GM12878 (cell line): ENCODE results near the gene CHCHD6. TPM values are rescaled to one million over a fixed set of nuclear protein-coding genes. Genes with fewer than 3 reads are reported as not detected.

Source experiments
- ATF2 ChIP-seq: IDR thresholded peaks from 2 replicates; pipeline ENCODE4 v1.6.1; 2012; ENCODE audit warnings: low read length, inconsistent platforms
- ATF7 ChIP-seq: fragments of 450-650 bp; IDR thresholded peaks from 2 replicates; pipeline ENCODE4 v1.6.1; 2016; ENCODE audit warnings: low read depth, mild to moderate bottlenecking
- CEBPB ChIP-seq, 2 experiments: fragments of 150-350 bp in 1 of 2; IDR thresholded peaks; 2 replicates each; pipeline ENCODE4 v1.6.1; 2012 to 2014; ENCODE audit warnings: low read depth in 2 of 2, low read length in 2 of 2, borderline replicate concordance in 1 of 2, inconsistent platforms in 1 of 2
- CHD1 ChIP-seq: IDR thresholded peaks from 2 replicates; pipeline ENCODE4 v1.6.1; 2012; ENCODE audit warnings: low read depth, low read length, improper control_type of control experiment
- EP300 ChIP-seq, 2 experiments: fragments of 150-350 bp in 1 of 2; IDR thresholded peaks; 2 replicates each; pipeline ENCODE4 v1.6.1; 2011 to 2012; ENCODE audit warnings: low read depth in 2 of 2, low read length in 2 of 2, borderline replicate concordance in 1 of 2, improper control_type of control experiment in 1 of 2, inconsistent platforms in 1 of 2; ENCODE audit not compliant: control insufficient read depth in 1 of 2
- IRF4 ChIP-seq: IDR thresholded peaks from 2 replicates; pipeline ENCODE4 v1.6.1; 2011; ENCODE audit warnings: low read depth, low read length
- LARP7 ChIP-seq: fragments of 450-650 bp; IDR thresholded peaks from 2 replicates; pipeline ENCODE4 v1.6.1; 2017; ENCODE audit warnings: mild to moderate bottlenecking
- MXI1 ChIP-seq: fragments of 150-350 bp; IDR thresholded peaks from 2 replicates; pipeline ENCODE4 v1.6.1; 2011; ENCODE audit warnings: low read depth, mild to moderate bottlenecking, inconsistent platforms, low read length, improper control_type of control experiment
- NR2C2 ChIP-seq: IDR thresholded peaks from 2 replicates; pipeline ENCODE4 v1.6.1; 2011; ENCODE audit warnings: borderline replicate concordance, low read depth; ENCODE audit not compliant: control insufficient read depth, insufficient read length
- POU2F2 ChIP-seq: IDR thresholded peaks from 3 replicates; pipeline ENCODE4 v1.6.1; 2011; ENCODE audit warnings: low read depth, mild to moderate bottlenecking, low read length, borderline replicate concordance
- RUNX3 ChIP-seq: IDR thresholded peaks from 2 replicates; pipeline ENCODE4 v1.6.1; 2012; ENCODE audit warnings: low read length, inconsistent platforms
- SRF ChIP-seq, 2 experiments: IDR thresholded peaks; 2 replicates each; pipeline ENCODE4 v1.6.1; 2011; ENCODE audit warnings: low read depth in 2 of 2, low read length in 2 of 2, mild to moderate bottlenecking in 1 of 2, moderate library complexity in 1 of 2
- TARDBP ChIP-seq: IDR thresholded peaks from 2 replicates; pipeline ENCODE4 v1.6.1; 2016; ENCODE audit warnings: borderline replicate concordance
- TCF7 ChIP-seq: IDR thresholded peaks from 2 replicates; pipeline ENCODE4 v1.6.1; 2014; ENCODE audit warnings: antibody characterized with exemption, borderline replicate concordance
- ZBED1 ChIP-seq: IDR thresholded peaks from 2 replicates; pipeline ENCODE4 v1.6.1; 2016; ENCODE audit warnings: borderline replicate concordance
- ZNF24 ChIP-seq: fragments of 450-650 bp; IDR thresholded peaks from 2 replicates; pipeline ENCODE4 v1.6.1; 2017; ENCODE audit warnings: antibody characterized with exemption, mild to moderate bottlenecking
- polyA plus RNA-seq, 11 experiments: library from polyadenylated mRNA; depleted of rRNA in 4 of 11; unstranded in 6 of 11; stranded (reverse) in 5 of 11; fragments of >200 nt; fragmentation: Nextera tagmentation in 4 of 11; fragmentation: Illumina TruSeq in 1 of 11; extraction: Ambion mirVana in 4 of 11; extraction: Trizol in 1 of 11; gene quantifications; 1 replicate in 1 of 11; 2 replicates in 10 of 11; pipeline versions ENCODE4 v1.2.1 to v1.2.3, GENCODE V29; 2011 to 2016; ENCODE audit warnings: inconsistent platforms in 2 of 11, missing spikeins in 2 of 11, low read depth in 1 of 11
- total RNA-seq, 4 experiments: library from RNA; depleted of rRNA in 3 of 4; stranded (reverse); fragments of >200 nt in 3 of 4; fragmentation: Illumina TruSeq in 1 of 4; extraction: Trizol in 1 of 4; gene quantifications; 2 replicates each; pipeline versions ENCODE4 v1.2.1 to v1.2.3, GENCODE V29; 2013 to 2021
- TF ChIP-seq, protein P1 (sequence below): fragments of 450-650 bp; formaldehyde crosslinking; IDR thresholded peaks from 2 replicates; pipeline ENCODE4 v1.4.0; 2022; ENCODE audit warnings: mild to moderate bottlenecking, moderate library complexity
- TF ChIP-seq, protein P2 (sequence below): IDR thresholded peaks from 2 replicates; pipeline ENCODE4 v1.6.1; 2012; ENCODE audit warnings: improper control_type of control experiment, low read depth, low read length; ENCODE audit not compliant: insufficient replicate concordance

Gene CHCHD6
- total and polyA plus RNA-seq, 10 of the 15 experiments (the other 5 are each of a cell fraction or from before 2014, with no cell fraction given) = 2.7 to 16.7 (median 12.3) TPM

DNA sequence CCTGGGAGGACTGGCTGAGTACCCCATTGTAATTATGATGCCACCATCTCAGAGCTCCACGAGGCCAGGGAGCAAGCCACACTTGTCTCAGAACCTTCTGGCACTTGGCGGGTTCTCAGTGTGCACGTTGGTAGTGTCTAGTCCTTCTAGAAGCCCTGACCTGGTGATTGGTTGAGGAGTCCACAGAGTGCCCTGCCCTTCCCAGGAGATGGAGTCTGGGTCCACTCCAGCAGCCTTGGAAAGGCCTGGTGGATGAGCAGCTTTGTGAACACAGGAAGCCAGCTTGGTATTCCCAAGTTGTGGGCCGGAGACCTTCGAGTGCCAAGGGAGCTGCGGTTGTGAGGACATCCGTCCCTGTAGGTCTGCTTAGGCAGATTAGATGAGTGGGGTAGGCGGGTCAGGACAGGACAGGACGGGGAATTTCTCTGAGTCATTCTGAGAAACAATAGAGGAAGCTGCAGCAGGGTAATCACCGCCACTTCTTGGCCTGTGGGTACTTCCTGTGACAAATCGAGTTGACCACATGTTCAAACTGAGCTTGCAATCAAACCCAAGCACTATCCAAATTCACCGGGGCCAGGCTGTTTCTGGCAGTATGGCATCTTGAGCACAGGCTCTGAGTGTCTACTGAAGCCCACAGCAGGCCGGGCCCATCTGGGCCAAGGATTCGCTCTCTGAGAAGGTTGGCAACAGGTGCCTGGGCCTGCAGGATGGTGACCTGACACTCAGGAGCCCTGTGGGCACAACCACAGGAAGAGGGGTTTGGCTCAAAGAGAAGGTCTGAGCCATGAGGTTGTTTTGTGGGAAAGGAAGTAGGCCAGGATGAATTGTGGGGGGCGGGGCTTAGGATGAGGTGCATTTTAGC is 207.4 kb downstream of the CHCHD6 start (continued):
- TF ChIP-seq MXI1 = peak; percentile 72; the same call in 1 of the 2 replicates
- TF ChIP-seq TCF7 = no peak
- no peak for TF ChIP-seq NR2C2
- TF ChIP-seq LARP7 = peak; percentile 13; the same call in 1 of the 2 replicates
- TF ChIP-seq CEBPB (IDR thresholded peaks at IDR 0.05; ENCODE audit: borderline replicate concordance in 1 of 2, low read depth in 2 of 2, low read length in 2 of 2) = no peak
- TF ChIP-seq EP300 (IDR thresholded peaks at IDR 0.05; ENCODE audit: borderline replicate concordance in 1 of 2, control insufficient read depth in 1 of 2, low read depth in 2 of 2, low read length in 2 of 2) = peak; percentile 87 to 95
- TF ChIP-seq TARDBP = no peak
- TF ChIP-seq ZBED1 = peak; percentile 68; the same call in 1 of the 2 replicates
- peak; percentile 97 for TF ChIP-seq RUNX3
- peak; percentile 98 for TF ChIP-seq IRF4
- peak in 1 of 2 experiments; percentile 13; a peak in 1 of 4 replicates for TF ChIP-seq SRF (IDR thresholded peaks at IDR 0.05; ENCODE audit: low read depth in 2 of 2, low read length in 2 of 2)
- TF ChIP-seq CHD1 = no peak
- TF ChIP-seq POU2F2 = 0 out of 3 replicates have a peak, but pooled peaks have one; percentile 45
- peak; percentile 86 for TF ChIP-seq ATF7
- no peak for TF ChIP-seq ZNF24
- TF ChIP-seq, protein P1, sequence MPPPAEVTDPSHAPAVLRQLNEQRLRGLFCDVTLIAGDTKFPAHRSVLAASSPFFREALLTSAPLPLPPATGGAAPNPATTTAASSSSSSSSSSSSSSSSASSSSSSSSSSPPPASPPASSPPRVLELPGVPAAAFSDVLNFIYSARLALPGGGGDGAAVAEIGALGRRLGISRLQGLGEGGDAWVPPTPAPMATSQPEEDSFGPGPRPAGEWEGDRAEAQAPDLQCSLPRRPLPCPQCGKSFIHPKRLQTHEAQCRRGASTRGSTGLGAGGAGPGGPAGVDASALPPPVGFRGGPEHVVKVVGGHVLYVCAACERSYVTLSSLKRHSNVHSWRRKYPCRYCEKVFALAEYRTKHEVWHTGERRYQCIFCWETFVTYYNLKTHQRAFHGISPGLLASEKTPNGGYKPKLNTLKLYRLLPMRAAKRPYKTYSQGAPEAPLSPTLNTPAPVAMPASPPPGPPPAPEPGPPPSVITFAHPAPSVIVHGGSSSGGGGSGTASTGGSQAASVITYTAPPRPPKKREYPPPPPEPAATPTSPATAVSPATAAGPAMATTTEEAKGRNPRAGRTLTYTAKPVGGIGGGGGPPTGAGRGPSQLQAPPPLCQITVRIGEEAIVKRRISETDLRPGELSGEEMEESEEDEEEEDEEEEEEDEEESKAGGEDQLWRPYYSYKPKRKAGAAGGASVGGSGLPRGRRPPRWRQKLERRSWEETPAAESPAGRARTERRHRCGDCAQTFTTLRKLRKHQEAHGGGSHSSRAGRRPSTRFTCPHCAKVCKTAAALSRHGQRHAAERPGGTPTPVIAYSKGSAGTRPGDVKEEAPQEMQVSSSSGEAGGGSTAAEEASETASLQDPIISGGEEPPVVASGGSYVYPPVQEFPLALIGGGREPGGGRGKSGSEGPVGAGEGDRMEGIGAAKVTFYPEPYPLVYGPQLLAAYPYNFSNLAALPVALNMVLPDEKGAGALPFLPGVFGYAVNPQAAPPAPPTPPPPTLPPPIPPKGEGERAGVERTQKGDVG (CRISPR knock-in tag) = no peak
- peak; percentile 87 for TF ChIP-seq ATF2
- TF ChIP-seq, protein P2, sequence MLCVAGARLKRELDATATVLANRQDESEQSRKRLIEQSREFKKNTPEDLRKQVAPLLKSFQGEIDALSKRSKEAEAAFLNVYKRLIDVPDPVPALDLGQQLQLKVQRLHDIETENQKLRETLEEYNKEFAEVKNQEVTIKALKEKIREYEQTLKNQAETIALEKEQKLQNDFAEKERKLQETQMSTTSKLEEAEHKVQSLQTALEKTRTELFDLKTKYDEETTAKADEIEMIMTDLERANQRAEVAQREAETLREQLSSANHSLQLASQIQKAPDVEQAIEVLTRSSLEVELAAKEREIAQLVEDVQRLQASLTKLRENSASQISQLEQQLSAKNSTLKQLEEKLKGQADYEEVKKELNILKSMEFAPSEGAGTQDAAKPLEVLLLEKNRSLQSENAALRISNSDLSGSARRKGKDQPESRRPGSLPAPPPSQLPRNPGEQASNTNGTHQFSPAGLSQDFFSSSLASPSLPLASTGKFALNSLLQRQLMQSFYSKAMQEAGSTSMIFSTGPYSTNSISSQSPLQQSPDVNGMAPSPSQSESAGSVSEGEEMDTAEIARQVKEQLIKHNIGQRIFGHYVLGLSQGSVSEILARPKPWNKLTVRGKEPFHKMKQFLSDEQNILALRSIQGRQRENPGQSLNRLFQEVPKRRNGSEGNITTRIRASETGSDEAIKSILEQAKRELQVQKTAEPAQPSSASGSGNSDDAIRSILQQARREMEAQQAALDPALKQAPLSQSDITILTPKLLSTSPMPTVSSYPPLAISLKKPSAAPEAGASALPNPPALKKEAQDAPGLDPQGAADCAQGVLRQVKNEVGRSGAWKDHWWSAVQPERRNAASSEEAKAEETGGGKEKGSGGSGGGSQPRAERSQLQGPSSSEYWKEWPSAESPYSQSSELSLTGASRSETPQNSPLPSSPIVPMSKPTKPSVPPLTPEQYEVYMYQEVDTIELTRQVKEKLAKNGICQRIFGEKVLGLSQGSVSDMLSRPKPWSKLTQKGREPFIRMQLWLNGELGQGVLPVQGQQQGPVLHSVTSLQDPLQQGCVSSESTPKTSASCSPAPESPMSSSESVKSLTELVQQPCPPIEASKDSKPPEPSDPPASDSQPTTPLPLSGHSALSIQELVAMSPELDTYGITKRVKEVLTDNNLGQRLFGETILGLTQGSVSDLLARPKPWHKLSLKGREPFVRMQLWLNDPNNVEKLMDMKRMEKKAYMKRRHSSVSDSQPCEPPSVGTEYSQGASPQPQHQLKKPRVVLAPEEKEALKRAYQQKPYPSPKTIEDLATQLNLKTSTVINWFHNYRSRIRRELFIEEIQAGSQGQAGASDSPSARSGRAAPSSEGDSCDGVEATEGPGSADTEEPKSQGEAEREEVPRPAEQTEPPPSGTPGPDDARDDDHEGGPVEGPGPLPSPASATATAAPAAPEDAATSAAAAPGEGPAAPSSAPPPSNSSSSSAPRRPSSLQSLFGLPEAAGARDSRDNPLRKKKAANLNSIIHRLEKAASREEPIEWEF = peak; percentile 43
